Activated T-cell treated with anti-CD3 and anti-CD28 coated beads, Interleukin-2, amount 50 U/mL, for 48 hours (primary cell): ENCODE data around the gene ITGAX.

Source experiments
- DNase-seq, 2 experiments: peaks; one replicate each; pipeline ENCODE4 v3.0.0-alpha.2; 2020

Gene ITGAX

DNA sequence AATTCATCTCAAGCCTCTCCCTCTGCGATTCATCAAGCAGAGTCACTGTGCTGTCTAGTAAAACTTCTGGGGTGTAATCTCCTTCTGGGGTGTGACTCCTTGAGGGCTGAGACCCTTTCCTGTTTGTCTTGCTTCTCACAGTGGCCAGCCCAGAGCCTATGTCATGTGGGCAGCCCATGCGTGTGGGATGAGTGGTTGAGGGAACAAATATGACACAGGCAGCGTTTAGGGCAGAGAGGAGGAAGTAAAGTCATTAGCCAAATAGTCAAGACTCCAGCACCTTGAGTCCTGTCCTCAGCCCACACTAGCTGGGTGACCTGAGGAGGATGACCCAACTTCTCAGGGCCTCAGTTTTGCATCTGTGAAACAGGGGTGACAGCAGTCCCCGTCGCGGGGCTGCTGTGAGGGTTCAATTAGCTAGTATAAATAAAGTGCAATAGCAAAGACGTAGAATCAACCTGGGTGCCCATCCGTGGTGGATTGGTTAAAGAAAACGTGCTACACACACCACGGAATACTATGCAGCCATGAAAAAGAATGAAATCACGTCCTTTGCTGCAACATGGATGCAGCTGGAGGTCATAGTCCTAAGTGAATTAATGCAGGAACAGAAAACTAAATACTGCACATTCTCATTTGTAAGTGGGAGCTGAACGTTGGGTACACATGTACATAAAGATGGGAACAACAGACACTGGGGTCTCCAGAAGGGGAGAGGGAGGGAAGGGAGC is 4.5 kb upstream of the ITGAX start:
- DNase-seq: peak in 1 of 2 experiments; percentile 35

DNA sequence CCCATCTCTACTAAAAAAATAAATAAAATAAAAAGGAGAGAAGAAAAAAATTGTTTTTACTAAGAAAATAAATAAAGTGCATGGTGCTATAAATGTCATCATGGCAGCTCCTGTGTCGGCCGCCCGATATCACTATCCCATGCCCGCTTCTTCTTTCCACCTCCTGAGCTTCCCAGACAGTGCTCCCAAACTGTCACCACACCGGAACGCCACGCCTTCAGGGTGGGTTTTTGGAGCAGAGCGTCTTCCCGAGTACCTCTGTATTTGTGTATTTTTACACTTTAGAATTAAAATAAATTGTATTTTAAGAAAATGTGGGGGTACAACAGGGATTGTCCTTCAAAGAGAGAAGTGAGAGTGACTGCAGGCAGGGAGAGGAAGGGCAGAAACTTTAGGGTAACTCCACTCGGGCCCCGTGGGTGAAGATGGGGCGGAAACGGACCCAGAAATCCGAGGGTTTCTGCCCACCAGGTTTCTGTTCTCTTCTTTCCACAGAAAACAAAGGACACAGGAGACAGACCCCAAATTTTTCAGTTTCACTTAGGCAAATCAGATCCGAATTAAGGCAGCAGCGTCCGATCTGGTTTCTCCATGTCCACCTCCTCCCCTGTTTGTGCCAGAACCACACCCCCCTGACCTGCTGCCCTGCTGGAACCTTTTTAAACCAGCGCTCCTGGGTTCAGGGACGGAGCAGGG is 3.6 kb upstream of the ITGAX start:
- DNase-seq: no peak

DNA sequence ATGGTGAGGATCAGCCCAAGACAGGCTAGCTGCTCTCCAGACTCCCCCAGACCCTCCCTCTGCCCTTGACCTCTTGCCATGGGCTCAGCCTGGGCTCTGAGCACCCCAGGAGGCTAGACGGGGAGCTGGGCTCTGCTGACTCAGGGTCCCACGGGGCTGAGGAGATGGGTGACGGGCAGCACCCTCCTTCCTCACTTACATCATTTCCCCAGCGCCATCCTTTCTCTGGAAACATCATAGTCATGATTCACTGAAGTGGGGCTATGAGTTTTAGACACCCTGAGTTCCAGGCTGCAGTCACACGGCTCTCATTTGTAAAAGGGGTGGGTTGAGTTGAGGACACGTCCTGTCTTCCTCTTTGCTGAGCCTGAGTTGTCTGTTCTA is 3.0 kb upstream of the ITGAX start:
- peak; percentile 57 to 66 for DNase-seq

DNA sequence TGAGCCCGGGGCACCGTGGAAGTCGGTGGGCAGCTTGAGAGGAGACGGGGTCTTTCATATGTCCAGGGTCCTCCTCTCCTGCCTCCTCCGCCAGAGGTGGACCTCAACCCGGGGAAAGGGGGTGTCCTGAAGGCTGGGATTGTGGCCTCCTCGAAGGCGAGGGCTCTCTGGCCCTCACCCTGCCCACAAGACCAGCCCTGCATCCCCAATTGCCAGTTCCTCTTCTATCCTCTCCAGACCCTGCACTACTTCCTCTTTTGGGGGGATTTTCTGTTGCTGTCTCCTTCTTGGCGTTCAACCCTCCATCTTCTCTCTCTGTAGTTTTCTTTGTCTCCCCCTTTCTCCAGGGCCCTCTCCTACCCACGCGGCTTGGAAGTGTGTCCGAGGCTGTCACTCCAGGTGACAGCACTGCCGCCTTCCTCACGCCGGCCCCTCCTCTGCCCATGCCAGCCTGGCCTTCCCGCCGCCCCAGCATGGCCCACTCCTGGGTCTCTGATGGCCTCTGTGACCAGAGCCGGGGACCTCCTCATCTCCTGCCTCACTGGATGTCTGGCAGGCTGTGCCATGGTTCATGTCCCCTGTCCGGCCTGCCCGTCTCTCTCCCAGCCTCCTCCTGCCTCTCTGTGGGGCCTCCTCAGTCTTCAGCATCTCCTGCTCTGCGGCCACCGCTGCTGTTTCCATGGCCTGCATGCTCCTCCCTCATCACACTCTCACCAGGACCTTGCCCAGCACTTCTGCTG is 2.4 kb upstream of the ITGAX start:
- no peak for DNase-seq

DNA sequence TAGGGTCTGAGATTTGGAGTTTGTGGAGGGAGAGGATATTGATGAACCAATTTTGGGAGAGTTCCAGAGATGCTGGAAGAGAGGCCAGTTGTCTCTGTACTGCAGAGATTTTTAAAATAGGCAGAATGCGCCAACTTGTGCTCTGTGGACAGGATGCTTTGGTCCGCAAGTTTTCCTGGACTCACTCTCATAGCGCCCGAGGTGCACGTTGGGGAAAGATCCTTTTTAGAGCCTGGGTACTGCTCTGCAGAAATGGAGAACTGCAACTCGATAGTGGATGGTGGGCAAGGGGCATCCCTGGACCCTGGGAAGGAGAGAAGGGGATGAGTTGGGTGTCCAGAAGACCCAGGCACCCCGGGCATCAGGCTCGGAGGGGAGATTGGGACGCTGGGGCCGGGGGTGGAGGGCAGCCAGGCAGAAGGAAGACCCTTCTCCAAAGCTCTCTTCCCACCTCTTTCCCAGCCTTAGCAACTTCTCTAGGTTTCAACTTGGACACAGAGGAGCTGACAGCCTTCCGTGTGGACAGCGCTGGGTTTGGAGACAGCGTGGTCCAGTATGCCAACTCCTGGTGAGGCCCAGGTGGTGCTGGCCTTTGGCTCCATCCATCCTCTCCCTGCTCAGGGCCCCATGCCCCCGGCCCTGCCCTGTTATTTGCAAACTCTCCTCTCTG is 590 bp downstream of the ITGAX start:
- DNase-seq: no peak

DNA sequence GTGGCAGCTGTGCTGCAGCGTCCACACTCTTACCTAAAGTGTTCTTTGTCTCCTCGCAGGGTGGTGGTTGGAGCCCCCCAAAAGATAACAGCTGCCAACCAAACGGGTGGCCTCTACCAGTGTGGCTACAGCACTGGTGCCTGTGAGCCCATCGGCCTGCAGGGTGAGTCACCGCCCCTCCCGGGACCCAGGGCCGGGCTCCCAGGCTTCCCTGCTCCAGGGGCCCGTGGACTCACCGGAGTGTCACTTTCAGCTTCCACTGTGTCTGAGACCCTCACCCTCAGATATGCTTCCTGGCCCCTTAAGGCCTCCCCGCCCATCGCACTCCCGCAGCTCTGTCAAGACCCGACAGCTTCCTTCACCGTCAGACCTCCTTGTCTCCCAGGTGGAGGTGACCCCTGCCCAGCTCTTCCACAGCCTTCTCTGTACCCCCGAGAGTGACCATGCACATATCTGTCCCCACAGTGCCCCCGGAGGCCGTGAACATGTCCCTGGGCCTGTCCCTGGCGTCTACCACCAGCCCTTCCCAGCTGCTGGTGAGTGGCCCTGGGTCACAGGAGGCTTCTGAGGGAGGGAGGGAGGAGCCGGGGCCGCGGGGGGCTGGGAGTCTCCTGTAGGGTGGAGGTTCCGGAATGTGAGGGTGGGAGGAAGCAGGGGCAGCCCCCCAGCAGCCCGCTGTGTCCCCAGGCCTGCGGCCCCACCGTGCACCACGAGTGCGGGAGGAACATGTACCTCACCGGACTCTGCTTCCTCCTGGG is 1.8 kb downstream of the ITGAX start:
- no peak for DNase-seq

DNA sequence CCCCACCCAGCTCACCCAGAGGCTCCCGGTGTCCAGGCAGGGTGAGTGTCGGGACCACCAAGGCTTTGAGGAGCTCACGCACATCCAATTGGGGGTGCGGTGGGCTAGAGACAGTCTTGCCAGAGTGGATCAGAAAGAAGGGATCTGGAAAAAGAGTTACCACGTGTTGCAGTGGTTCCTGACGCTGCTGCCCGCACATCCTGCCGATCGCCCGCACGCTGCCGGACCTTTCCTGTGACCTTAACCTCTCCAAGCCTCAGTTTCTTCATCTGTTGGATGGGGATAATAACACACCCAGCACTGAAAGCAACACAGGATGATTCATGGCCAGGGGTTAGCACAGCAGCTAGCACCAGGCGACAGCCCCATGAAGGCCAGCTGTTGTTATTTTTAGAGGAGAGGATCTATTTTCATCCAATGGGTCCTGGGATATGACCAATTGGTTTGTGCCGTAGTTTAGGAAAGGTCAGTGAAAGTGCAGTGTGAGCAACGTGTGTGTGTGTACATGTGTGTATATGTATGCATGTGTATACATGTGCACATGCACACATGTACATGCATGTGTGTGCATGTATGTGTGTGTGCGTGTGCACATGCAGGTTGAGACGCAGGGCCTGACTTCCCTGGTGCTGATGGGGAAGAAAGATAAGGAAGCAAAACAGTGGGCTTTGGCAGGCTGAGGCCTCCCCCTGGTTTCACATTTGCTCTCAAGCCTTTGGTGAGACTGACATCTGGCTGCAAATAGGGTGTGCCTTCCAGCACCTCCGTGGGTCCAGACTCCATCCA is 2.5 kb downstream of the ITGAX start:
- DNase-seq: no peak

DNA sequence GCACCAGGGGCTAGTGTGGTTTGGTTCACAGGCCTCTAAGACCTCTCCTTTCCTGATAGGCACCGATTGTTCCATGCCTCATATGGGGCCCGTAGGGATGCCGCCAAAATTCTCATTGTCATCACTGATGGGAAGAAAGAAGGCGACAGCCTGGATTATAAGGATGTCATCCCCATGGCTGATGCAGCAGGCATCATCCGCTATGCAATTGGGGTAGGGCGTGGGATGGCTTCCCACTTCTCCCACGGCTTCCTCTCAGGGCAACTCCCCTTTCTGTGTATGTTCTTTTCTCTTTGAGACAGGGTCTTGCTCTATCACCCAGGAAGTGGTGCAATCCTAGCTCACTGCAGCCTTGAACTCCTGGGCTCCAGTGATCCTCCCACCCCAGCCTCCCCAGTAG is 5.3 kb downstream of the ITGAX start:
- no peak for DNase-seq

DNA sequence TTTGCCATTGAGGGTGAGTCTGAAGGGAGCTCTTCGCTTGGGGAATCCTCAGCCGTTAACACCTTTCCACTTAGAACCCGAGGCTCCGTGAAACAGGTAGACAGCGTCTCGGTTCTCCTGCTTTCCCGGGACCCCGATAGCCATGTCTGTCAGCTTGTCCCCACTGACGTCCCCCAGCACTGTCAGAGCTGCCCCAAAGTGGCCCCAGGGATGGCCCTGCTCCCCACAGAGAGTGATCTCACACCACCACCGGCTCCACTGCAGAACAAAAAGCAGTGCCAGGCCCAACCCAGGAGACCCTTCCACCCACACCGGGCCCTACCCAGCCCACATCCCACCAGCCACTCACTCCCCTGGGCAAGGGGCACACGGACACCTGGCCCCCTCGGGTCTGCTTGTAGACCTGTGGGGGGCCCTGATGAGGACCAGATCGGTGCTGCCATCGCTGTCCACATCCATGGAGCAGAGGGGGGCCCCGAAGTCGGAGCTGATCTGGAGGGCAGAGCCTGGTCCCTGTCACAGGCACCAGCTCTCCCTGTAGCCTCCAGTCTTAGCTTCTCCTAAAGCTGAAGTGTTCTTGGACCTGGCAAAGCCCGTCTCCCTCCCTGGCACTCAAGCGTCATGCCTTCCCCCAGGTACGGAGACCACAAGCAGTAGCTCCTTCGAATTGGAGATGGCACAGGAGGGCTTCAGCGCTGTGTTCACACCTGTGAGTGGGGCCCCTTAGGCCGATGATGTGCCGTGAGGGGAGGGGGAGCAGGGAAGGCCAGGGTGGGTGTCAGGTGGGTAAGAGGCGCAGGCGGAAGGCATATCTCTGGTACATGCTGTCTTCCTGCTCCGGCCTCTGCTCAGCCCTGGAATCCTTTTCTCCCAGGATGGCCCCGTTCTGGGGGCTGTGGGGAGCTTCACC is 6.5 kb downstream of the ITGAX start:
- no peak for DNase-seq

DNA sequence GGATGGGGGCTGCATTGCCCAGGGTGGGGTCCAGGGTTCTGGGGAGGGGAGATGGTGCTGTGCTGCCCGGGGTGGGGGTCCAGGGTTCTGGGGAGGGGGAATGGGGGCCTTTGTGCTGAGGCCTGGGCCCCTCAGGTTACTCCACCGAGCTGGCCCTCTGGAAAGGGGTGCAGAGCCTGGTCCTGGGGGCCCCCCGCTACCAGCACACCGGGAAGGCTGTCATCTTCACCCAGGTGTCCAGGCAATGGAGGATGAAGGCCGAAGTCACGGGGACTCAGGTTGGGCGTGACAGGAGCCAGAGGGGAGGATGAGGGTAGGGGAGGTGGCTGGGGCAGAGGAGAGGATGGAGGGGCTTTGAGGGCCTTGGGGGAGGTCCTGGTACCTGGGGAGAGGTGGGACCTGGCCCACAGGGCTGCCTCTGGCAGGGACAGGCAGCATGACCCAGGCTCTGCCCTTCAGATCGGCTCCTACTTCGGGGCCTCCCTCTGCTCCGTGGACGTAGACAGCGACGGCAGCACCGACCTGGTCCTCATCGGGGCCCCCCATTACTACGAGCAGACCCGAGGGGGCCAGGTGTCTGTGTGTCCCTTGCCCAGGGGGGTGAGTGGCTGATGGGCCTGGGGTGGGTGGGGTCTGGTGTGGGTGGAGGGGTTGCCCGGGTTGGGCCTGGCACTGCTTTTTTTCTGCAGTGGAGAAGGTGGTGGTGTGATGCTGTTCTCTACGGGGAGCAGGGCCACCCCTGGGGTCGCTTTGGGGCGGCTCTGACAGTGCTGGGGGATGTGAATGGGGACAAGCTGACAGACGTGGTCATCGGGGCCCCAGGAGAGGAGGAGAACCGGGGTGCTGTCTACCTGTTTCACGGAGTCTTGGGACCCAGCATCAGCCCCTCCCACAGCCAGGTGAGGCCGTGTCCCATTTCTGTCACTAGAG is 7.8 kb downstream of the ITGAX start:
- no peak for DNase-seq

DNA sequence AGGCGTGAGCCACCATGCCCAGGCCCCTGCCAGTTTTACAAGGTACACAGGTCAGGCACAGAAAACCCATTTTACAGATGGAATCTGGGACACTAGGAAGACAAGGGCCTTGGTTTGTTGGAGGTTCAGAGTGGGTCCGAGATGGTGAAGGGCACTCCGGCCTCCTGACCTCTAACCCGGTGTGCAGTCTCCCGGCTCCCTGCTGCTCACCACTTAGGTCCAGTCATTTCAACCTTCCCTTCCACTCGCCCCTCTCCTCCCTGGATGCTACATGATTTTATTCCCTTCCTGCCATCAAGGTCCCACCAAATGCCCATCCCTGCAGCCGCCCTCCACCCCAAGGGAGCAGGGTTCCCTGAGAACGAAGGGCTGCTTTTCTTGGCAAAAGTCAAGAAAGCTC is 8.7 kb downstream of the ITGAX start:
- no peak for DNase-seq

DNA sequence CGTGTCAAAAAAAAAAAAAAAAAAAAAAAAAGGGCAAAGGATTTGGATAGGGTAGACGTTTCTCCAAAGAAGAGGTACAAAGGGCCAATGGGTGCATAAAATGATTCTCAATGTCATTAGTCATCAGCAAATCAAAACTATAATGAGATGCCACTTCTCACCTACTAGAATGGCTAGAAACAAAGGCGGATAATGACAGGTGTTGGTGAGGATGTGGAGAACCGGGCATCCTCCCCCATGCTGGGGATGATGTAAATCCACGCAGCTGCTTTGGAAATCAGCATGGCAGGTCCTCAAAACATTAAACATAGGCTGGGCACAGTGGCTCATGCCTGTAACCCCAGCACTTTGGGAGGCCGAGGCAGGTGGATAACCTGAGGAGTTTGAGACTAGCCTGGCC is 9.4 kb downstream of the ITGAX start:
- no peak for DNase-seq

DNA sequence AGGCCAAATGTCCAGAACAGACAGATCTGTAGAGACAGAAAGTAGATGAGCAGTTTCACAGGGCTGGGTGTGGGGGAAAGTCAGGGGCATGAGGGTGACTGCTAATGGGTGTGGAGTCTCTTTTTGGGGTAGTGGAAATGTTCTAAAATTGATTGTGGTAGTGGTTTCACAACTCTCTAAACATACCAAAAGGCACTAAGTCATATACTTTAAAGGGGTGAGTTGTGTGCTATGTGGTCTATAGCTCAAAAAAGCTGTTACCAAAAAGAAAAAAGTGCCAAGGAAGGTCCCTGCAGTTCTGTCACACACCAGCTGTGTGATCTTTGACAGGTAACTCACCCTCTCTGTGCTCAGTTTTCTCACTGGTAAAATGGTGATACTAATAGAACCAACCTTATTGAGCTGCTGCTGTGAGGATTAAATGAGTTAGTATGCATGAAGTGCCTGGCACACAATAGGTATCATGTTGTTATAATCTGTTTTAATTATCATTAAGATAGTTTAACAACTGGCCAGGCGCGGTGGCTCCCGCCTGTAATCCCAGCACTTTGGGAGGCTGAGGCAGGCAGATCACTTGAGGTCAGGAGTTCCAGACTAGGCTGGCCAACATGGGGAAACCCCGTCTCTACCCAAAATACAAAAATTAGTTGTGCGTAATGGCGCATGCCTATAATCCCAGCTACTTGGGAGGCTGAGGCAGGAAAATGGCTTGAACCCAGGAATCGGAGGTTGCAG is 10.3 kb downstream of the ITGAX start:
- no peak for DNase-seq

DNA sequence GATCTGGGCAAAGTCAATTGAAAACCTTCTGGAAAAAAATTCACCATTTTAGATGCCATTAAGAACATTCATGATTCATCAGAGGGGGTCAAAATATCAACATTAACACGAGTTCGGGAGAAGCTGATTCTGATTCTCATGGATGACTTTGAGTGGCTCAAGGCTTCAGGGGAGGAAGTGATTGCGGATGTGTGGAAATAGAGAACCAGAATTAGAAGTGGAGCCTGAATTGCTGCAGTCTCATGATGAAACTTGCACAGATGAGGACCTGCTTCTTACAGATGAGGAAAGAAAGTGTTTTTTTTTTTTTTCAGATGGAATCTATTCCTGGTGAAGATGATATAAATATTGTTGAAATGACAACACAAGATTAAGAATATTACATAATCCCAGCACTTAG is 12.9 kb downstream of the ITGAX start:
- no peak for DNase-seq

DNA sequence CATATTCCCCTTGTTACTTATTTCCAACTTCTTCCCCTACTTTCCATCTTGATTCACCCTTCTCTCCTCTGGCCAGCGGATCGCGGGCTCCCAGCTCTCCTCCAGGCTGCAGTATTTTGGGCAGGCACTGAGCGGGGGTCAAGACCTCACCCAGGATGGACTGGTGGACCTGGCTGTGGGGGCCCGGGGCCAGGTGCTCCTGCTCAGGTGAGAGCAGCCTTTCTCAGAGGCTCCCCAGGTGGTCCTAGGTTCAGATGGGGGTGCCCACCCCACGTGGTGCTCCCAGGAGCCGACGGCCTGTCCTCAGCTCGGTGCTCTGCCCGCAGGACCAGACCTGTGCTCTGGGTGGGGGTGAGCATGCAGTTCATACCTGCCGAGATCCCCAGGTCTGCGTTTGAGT is 16.0 kb downstream of the ITGAX start:
- DNase-seq: no peak

DNA sequence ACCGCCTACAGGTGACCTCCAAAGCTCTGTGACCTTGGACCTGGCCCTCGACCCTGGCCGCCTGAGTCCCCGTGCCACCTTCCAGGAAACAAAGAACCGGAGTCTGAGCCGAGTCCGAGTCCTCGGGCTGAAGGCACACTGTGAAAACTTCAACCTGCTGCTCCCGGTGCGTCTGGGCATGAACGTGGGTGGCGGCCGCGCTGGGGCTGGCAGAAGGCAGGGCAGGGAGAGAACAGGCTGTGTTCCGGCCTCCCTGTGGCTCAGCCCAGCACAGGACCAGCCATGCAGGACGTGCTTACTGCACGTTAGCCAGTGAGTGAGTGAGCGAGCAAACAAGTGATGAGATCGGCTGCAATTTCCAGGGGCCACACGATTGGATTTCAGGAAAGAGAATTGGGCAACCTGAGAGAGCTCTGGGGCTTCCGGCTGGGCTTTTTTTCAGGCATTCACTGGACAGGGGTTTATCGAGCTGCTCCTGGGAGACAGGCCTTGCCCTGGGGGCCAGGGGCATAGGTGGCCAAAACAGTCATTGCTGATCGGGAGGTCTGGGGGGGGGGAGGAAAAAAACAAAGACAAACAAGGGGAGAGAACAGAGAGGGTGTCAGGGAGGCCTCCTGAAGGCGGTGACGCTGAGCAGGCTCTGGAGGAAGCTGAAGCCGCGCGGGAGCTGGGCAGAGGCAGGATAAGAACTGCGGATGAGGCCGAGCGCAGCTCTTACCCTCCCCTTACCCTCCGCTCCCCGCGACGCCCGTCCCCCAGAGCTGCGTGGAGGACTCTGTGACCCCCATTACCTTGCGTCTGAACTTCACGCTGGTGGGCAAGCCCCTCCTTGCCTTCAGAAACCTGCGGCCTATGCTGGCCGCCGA is 16.9 kb downstream of the ITGAX start:
- DNase-seq: no peak

DNA sequence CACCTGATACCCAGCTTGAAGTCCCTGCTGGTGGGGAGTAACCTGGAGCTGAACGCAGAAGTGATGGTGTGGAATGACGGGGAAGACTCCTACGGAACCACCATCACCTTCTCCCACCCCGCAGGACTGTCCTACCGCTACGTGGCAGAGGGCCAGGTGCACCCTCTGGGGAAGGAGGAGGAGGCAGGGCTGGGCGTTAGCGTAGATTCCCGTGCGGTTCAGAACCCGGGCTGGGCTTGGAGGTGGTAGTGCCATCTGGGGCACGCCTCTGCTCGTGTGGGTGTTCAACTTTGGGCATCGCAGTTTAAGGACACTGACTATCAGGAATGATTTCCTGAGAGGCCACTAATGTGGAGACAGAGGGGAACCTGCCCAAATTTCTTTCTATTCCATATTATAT is 18.3 kb downstream of the ITGAX start:
- no peak for DNase-seq

DNA sequence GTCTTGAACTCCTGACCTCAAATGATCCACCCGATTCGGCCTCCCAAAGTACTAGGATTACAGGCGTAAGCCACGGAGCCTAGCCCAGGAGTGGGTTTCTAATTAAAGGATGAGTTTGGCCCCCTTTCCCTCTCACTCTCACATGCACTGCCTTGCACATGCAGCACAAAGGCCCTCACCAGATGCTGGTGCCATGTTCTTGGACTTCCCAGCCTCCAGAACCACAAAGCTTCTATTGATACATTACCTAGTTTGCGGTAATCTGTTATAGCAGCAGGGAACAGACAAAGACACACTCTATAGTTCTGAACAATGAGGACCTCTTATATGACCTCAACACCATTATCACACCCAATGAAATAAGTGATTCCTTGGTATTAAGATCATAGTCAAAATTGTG is 20.3 kb downstream of the ITGAX start:
- DNase-seq: no peak
